HG03064 (cell line): ENCODE data around the gene NCDN.
"Not testable (repeated sequence)": the region's sequence is repeated elsewhere in the genome, so short reads cannot be mapped to it uniquely, and the experiment has no call there.

Experiments
- ATAC-seq: cut with Tn5 transposase; IDR thresholded peaks from one replicate; pipeline ENCODE4 v1.9.1; 2021; ENCODE audit warnings: low read depth; ENCODE audit not compliant: unreplicated experiment

The NCDN gene

DNA sequence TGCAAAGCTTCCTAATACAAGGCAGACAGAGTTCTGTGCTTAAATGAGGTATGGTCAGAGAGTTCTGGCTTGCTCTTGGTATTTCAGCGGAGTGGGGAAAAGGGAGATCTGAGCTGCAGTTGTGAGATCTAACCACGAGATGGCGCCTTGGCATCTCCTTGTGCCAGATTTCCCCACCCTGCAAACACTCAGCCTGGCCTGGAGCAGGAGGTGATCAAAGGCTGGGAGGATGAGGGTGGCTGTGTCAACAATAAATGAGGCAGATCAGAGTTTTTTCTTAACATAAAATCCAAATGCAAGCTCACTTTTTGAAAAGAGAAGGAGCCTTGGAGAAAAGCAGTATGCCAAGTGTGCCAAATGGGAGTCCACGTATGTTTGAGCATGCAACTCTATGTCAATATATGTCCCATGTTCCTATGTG, 11.4 kb downstream of the NCDN start:
- ATAC-seq = no peak

DNA sequence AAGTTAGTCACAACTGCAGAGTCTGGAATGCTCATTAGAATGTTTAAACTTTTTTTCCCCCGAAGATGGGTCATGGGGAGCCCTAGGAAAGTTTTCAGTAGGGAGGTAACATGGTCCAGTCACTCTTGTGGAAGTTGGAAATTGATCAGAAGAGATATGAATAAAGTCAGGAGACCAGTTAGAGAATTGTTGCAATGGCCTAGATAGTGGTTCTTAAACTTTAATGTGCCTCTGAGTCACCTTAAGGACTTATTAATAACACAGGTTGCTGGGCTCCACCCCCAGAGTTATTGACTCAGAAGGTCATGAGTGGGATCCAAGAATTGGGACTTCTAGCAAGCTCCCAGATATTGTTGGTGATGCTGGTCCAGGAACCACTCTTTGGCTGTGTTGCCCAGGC, 12.3 kb downstream of the NCDN start:
- no peak for ATAC-seq

DNA sequence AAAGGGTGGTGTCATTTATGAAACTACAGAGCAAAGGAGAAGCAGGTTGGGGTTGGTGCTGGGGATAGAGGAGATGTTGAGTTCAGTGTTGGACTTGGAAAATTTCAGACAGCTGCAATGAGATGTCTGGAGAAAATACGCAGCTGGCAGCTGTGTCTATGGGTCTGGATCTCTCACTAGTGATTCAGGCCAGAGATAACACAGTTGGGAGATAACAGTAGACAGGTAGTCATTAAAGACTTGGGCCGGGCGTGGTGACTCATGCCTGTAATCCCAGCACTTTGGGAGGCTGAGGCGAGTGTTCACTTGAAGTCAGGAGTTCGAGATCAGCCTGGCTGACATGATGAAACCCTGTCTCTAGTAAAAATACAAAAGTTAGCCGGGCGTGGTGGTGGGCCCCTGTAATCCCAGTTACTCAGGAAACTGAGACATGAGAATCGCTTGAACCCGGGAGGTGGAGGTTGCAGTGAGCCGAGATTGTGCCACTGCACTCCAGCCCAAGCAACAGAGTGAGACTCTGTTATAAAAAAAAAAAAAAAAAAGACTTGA, 13.1 kb downstream of the NCDN start:
- ATAC-seq = no peak

DNA sequence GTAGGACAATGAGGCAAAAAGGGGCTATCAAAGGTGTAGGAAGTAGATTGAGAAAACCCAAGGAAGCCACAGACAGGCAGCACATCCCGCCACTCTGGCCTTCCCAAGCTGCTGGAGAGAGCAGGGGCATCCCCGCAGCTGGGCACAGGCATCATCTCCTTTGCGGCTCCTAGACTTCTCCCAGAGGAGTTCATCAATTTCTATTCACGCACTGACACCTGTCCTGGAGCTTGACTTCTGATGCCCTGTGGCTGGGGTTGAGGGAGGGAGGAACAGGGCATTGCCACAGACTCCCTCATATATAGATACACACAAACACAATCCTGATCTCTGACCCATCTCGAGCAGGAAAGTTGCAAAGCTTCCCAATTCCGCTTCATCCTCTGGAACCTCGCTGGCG, 13.7 kb downstream of the NCDN start:
- ATAC-seq = no peak

DNA sequence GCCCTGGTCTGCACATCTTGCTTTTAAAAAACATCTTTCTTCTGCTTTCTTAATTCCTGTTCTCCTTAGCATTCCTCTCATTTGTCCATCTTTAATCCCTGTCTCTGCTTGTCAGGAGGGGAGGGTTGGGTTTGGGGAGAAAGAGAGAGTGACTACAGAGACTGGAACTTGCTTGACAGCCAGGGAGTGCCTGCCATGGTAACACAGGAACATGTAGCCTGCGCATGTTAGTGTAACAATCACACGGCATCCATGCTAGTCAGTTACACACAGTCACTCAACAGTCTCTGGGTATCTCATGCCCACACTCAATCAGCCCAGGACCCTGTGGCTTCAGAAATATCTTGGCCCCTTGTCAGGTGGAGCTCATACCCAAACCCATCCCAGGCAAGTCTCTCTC, 14.7 kb downstream of the NCDN start:
- ATAC-seq = no peak

DNA sequence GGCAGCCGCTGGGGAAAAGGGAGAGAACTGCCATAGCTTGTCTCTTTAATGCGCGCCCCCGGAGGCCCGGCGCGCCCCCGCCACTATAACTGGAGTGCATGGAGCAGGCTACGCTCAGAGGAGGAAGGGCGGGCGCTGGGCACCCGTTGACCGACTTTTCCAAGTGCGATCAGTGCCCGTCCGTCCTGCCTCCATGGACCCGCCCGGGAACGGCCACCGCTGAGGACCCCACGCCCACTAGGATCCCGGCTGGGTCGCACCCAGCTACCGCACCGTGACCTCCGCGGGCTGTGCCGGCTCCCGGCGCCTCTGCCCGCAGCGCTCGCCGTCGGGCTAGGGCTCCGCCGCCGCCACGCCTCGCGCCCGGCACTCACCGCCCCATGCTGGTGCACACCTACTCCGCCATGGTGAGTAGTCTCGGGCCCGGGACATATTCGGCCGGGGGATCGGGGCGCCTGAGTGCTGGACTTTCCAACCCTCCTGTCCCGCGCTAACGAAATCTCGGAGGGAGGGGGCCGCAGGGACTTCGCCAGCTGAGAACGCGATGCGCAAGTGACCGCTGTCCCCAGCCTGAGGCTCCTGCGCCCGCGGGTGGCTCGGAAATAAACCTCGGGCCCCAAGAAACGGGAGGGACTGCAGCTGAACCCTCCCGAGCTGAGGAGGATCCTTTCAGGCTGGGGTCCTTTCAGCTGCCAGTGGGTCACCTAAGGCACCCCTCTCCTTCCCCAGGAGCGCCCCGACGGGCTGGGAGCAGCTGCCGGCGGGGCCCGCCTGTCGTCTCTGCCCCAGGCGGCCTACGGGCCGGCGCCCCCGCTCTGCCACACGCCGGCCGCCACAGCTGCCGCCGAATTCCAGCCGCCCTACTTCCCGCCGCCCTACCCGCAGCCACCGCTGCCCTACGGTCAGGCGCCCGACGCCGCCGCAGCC, 15.9 kb downstream of the NCDN start, which contains the start of gene TFAP2E:
TFAP2E (plus strand) TSS at position 117 of the 927 bp plus-strand sequence; CDS start at position 381, 264 bp downstream.
- ATAC-seq = no peak

DNA sequence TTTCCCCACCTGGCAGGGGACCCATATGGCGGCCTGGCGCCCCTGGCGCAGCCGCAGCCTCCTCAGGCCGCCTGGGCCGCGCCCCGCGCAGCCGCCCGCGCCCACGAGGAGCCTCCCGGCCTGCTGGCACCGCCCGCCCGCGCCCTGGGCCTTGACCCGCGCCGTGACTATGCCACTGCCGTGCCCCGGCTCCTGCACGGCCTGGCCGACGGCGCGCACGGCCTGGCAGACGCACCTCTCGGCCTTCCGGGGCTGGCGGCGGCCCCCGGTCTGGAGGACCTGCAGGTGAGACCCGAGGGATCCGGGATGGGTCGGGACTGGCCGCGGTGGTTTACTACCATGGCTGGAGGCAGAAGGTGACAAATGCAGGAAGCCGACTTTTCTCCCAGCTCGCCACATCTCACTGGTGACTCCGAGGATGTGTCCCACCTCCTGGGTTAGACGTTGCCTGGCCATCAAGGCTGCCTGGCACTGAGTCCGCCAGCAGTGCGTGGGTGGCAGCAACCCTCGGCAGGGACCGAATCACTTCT, 16.6 kb downstream of the NCDN start:
- no peak for ATAC-seq

DNA sequence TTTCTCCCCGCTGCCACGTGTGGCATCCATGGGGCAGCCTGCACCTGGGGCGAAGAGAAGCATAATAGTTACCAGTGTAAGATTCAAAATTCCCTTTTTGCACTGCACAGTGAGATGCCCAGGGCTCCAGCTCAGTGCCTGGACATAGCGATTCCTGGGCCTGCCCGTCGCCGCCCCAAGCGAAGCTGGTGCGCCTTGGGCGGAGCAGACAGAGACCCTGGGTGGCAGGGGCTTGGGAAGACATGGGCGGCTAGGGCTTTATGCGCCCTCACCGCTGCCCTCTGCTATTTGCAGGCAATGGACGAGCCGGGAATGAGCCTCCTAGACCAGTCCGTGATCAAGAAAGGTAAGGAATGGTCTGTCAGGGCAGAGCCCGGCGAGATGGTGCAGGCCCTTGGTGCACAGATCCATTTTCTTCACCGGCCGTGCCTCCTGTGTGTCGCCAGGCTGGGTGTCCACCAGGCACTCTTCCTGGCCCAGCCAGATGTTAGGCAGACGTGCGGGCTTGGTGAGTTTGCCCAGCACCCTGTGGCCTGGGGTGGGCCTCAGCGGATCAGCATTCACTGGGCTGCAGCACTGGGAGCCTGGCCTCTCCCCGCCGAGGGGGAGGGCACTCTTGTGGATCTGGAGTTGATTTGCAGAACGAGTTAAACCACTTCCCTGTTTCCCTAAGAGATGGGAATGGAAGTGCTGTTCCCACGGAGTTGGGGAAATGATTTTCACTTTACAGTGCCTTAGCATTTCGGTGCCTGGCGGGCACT, 17.2 kb downstream of the NCDN start:
- ATAC-seq = no peak

DNA sequence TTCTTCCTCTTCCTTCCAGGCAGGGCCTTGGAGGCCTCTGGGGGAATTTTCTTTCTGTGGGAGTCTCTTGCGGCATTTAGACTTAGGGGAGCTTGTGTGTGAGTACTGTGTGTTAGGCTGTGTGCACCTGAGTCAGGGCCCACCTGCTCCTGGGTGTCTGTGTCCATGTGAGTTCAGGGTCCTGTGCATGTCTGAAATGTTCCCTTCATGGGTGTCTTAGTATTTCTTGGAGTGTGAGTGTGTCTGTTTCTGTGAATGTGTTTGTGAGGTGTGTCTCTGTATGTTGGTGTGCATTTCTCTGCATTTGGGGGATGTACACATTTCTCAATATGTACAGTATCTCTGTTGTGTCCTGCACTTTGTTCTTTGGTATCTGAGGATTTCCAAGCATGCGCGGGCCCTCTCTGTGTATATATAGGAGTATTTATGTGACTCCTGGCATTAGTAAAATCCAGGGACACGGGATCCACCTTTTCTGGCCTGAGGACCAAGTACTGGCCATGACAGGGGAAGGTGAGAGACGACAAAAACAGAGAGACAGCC, 17.9 kb downstream of the NCDN start:
- no peak for ATAC-seq

DNA sequence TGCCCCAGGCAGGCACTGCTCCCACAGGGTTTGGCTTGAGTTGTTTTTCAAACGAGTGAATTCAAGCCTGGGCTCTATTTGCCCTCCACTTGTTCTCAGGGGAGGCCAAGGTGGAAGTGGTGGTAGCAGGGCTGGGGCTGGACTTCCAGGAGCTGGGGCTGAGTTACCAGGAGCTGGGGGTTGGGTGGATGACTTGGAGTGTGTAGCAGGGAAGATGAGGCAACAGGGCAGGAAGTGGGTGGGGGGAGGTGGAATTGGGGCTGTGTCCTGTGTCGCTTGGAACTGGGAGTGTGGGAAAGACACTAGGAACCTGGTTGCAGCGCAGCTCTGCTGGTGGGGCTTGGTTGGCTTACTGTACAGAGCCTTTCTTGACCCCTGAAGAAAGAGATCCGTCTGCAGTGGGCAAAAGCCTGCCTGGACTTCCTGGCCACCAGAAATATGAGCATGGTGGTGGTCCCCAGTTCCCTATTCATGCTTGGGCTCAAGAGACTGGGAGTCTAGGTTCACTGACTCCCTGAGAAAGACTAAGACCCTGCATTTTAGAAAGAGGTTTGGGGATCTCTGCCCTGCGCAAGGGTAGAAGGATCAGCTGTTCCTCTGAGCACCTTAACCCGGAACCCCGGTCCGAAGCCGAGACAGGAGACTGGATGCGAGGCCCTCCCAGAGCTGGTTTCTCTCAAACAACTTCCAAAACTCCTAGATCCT, 18.6 kb downstream of the NCDN start:
- no peak for ATAC-seq

DNA sequence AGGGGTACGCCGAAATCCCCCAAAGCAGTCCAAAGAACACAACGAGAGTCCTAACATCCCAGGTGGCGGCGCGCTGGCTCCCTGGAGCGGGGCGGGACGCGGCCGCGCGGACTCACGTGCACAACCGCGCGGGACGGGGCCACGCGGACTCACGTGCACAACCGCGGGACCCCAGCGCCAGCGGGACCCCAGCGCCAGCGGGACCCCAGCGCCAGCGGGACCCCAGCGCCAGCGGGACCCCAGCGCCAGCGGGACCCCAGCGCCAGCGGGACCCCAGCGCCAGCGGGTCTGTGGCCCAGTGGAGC, 19.1 kb downstream of the NCDN start:
- ATAC-seq = not testable (repeated sequence)

DNA sequence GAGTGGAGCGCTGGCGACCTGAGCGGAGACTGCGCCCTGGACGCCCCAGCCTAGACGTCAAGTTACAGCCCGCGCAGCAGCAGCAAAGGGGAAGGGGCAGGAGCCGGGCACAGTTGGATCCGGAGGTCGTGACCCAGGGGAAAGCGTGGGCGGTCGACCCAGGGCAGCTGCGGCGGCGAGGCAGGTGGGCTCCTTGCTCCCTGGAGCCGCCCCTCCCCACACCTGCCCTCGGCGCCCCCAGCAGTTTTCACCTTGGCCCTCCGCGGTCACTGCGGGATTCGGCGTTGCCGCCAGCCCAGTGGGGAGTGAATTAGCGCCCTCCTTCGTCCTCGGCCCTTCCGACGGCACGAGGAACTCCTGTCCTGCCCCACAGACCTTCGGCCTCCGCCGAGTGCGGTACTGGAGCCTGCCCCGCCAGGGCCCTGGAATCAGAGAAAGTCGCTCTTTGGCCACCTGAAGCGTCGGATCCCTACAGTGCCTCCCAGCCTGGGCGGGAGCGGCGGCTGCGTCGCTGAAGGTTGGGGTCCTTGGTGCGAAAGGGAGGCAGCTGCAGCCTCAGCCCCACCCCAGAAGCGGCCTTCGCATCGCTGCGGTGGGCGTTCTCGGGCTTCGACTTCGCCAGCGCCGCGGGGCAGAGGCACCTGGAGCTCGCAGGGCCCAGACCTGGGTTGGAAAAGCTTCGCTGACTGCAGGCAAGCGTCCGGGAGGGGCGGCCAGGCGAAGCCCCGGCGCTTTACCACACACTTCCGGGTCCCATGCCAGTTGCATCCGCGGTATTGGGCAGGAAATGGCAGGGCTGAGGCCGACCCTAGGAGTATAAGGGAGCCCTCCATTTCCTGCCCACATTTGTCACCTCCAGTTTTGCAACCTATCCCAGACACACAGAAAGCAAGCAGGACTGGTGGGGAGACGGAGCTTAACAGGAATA, 19.7 kb downstream of the NCDN start:
- ATAC-seq = no peak

DNA sequence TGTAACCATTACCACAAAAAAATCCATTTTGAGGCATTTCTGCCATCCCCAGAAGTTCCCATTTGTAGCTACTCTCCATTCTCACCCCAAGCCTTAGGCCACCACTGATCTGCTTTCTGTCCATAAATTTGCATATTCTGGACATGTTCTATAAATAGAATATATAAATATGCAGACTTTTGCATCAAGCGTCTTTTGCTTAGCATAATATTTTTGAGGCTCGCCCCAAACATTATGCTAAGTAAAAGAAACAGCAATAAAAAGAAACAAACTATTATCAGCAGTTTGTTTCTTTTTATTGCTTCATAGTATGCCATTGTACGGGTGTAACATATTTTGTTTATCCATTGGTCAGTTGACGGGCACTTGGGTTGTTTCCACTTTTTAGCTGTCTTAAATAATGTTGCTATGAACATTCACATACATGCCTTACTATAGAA, 23.4 kb downstream of the NCDN start:
- ATAC-seq = no peak

DNA sequence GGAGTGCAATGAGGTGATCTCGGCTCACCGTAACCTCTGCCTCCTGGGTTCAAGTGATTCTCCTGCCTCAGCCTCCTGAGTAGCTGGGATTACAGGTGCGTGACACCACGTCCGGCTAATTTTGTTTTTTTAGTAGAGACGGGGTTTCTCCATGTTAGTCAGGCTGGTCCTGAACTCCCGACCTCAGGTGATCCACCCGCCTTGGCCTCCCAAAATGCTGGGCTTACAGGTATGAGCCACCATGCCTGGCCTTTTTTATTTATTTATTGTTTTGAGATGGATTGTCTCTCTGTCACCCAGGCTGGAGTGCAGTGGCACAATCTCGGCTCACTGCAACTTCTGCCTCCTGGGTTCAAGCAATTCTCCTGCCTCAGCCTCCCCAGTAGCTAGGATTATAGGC, 24.0 kb downstream of the NCDN start:
- not testable (repeated sequence) for ATAC-seq

DNA sequence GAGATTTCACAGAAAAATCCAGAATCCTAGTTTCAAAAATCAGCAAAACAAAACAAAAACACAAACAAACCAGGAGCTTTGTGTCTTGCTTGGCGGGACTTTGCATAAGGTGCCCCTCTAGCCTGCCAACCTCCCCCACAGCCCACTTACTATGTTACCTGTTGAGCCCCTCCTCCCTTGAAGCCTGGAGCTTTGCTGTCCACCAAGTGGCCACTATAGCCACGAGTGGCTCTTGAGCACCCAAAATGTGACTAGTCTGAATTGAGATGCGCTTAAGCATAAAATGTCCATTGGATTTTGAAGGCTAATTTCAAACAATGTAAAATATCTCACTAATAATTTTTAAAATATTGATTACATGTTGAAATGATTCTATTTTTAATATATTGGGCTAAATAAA, 27.7 kb downstream of the NCDN start:
- ATAC-seq = no peak

DNA sequence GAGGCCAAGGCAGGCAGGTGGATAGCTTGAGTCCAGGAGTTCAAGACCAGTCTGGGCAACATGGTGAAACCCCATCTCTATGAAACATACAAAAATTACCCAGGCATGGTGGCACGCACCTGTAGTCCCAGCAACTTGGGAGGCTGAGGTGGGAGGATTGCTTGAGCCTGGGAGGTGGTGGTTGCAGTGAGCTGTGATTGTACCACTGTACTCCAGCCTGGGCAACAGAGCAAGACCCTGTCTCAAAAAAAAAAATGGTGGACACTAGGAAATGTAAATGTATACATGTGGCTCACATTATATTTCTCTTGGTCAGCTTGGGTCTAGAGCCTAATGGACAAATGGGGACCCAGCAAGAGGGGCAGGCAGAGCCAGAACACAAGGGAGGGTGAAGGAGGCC, 28.2 kb downstream of the NCDN start:
- ATAC-seq = not testable (repeated sequence)

DNA sequence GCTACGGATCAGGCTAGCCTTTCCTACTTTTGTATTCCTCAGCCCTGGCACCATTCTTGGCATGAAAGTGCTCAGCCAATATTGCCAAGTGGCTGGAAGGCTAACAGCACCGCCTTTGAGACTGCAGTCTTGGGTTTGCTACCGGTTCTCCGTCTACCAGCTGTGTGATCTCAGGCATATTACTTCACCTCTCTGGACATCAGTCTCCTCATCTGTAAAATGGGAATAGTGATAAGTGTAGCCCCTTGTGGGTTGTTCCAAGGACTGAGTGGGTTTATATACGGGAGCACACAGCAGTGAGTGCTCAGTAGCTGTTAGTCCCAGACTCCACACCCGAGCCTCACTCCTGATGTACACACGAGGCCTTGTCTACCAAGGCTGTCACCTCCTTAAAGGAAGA, 29.2 kb downstream of the NCDN start:
- ATAC-seq = no peak

DNA sequence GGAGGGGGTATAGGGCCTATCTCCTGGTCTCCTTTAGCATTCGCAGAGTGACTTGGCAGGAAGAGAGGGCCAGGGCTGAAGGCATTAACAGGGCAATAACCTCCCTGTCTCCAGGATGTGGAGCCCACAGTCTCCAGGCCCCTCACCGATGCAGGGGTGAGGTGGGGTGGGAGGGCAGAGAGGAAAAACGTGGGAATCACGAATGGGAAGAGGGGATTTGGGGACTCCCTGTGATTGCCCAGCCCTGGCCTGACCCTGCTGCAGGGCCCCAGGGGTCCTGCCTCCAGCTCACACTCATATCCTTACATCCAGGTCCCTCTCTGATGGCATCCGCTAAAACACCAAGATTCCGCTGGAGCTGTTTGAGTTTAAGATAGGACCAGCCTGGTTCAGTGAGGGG, 30.1 kb downstream of the NCDN start:
- no peak for ATAC-seq

DNA sequence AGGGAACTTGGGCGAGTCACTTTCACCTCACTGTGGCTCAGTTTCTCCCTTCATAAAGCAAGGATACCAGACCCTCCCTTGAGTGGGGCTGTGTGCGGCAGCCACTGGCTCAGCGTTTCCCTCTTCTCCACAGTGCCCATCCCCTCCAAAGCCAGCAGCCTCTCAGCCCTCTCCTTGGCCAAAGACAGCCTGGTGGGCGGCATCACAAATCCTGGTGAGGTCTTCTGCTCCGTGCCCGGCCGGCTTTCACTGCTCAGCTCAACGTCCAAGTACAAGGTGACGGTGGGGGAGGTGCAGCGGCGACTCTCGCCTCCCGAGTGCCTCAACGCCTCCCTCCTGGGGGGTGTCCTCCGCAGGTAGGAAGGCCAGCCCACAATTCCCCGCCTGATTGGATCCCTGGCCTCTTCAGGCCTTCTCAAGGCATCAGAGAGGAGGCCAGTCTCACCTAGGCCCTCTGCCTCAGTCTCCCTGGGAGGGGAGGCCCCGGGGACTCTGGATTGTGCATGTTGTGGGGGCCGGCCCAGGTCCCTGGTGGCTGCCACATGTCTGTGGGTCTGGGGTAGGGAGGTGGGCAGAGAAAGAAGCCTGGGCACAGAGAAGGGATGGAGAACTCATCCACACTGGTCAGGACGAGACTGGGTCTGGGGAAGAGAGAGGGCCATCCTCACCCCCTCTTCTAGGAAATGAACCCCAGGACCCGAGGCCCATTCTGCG, 30.8 kb downstream of the NCDN start:
- no peak for ATAC-seq
